ENCODE data around the gene ANXA5.

DNA sequence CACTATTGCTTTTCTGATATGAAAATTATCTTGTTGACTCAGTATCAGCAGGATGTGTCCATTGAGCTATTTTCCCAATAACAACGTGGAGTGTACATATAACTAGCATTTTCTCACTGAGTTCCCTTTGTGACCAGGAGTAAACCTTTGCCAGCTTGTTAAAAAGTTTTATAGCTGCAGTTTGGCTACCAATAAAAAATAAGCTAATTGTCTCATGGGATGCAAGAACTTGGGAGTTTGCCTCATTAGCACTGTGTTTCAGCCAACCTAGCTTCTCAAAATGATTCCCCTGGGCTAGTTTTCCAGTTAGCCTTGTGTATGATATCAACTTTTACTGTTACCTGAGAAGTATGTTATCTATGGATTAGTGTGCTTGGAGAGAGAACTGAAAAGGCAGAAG, 24.9 kb upstream of the ANXA5 start:
- TF ChIP-seq SUZ12 (IDR thresholded peaks at IDR 0.05; ENCODE audit: extremely low read depth, insufficient read depth, insufficient read length) (no peak), YY1 (IDR thresholded peaks at IDR 0.05; ENCODE audit: insufficient read depth, insufficient read length) (no peak), ZNF274 (IDR thresholded peaks at IDR 0.05; ENCODE audit: low read depth, low read length) (no peak)
